ENCODE measurements around the gene DTX3. TPM values are rescaled to one million over a fixed set of nuclear protein-coding genes. Genes with fewer than 3 reads are reported as not detected.

Gene DTX3
- total RNA-seq, 1 experiment from 2014 or later: 18.1 TPM

- ChIA-PET CTCF (no interaction called here), POLR2A (ENCODE audit: unreplicated experiment) (no interaction called here)
- H4K20me1 ChIP-seq (ENCODE audit: insufficient read depth): no peaks in the 10 kb centered on the region
- no peaks in the 10 kb centered on the region for H3K79me2 ChIP-seq (ENCODE audit: low read depth)
- H3F3A ChIP-seq (ENCODE audit: insufficient read depth, low read depth): peaks cover 8% of the 10 kb centered on the region; the same call in 1 of the 2 replicates
- H3K27ac ChIP-seq: no peak overlapping the region
- no peaks in the 10 kb centered on the region for H3K9me3 ChIP-seq (ENCODE audit: insufficient read depth, low read depth)
- intact Hi-C loops (cut with micrococcal nuclease; ENCODE audit: unreplicated experiment): no loop called here
- 0 out of 2 replicates have a peak, but pooled peaks cover 6% of the 10 kb centered on the region for H3K36me3 ChIP-seq (ENCODE audit: low read depth)
- no peak overlapping the region for H3K4me2 ChIP-seq
- H2AFZ ChIP-seq: no peak overlapping the region
- H3K4me1 ChIP-seq (replicated peaks; ENCODE audit: insufficient read depth): no peaks in the 10 kb centered on the region
- no peak for TF ChIP-seq CTCF (conservative IDR thresholded peaks at IDR 0.05)
- TF ChIP-seq EZH2 (IDR thresholded peaks at IDR 0.05; ENCODE audit: low read depth): no peak
- H3K27me3 ChIP-seq (ENCODE audit: insufficient read depth, low read depth): peaks cover 15% of the 10 kb centered on the region
- no TSS peak for BruUV-seq (replicated peaks)
- H3K4me3 ChIP-seq: no peak overlapping the region
- DNase-seq: no peak
- H3K9me2 ChIP-seq (ENCODE audit: insufficient read depth): no peaks in the 10 kb centered on the region
Measured at GRCh38 chr12:57602544-57602943, 2.1 kb upstream of the DTX3 start.

DNA sequence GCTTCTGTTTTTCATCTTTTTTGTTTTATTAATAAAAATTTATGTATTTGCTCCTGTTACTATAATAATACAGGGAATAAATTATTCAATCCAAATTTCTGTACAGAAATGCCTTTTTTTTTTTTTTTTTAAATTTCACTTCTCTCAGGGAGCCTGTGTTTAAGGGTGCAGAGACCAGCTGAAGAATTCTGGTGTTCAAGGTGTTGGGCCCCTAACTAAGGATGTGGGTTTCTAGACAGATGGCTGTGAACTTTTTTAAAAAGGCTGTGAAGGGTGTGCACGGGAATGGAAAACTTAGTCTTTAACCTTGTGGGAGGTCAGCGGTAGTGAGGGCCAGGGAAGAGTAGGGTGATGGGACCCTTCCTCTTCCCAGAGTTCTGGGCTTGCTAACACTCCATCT lies 1.3 kb upstream of the DTX3 start:
- Histone ChIP-seq H3K79me2 (ENCODE audit: low read depth) (no peaks in the 10 kb centered on the region), H2AFZ (no peak overlapping the region), H3K9me2 (ENCODE audit: insufficient read depth) (no peaks in the 10 kb centered on the region), H3K4me1 (replicated peaks; ENCODE audit: insufficient read depth) (no peaks in the 10 kb centered on the region), H3K4me3 (no peak overlapping the region), H3K27me3 (ENCODE audit: insufficient read depth, low read depth) (peaks cover 22% of the 10 kb centered on the region), H3K9me3 (ENCODE audit: insufficient read depth, low read depth) (no peaks in the 10 kb centered on the region), H3K36me3 (ENCODE audit: low read depth) (0 out of 2 replicates have a peak, but pooled peaks cover 6% of the 10 kb centered on the region), H3K4me2 (no peak overlapping the region), H4K20me1 (ENCODE audit: insufficient read depth) (no peaks in the 10 kb centered on the region), H3F3A (ENCODE audit: insufficient read depth, low read depth) (peaks cover 8% of the 10 kb centered on the region; the same call in 1 of the 2 replicates), H3K27ac (no peak overlapping the region)
- CTCF ChIA-PET: interaction anchor here (1.0 kb wide), 1 partner anchor 20 kb away, joined by 4 read pairs; no protein-coding TSS in a partner anchor
- POLR2A ChIA-PET (ENCODE audit: unreplicated experiment): interaction anchor here (0.5 to 0.7 kb wide), 2 partner anchors 36 to 513 kb away, joined by 4 to 7 read pairs; no protein-coding TSS in a partner anchor
- TF ChIP-seq EZH2 (IDR thresholded peaks at IDR 0.05; ENCODE audit: low read depth): no peak
- no peak for TF ChIP-seq CTCF (conservative IDR thresholded peaks at IDR 0.05)
- no TSS peak for BruUV-seq (replicated peaks)
- no peak for DNase-seq
- intact Hi-C loops (cut with micrococcal nuclease; ENCODE audit: unreplicated experiment): no loop called here

GRCh38 chr12:57603815-57604453 lies 690 bp upstream of the DTX3 start:
- Histone ChIP-seq H3K9me2 (ENCODE audit: insufficient read depth) (no peaks in the 10 kb centered on the region), H3K9me3 (ENCODE audit: insufficient read depth, low read depth) (no peaks in the 10 kb centered on the region), H3K79me2 (ENCODE audit: low read depth) (no peaks in the 10 kb centered on the region), H3K4me2 (no peak overlapping the region), H3F3A (ENCODE audit: insufficient read depth, low read depth) (peaks cover 8% of the 10 kb centered on the region; the same call in 1 of the 2 replicates), H3K27ac (no peak overlapping the region), H3K4me1 (replicated peaks; ENCODE audit: insufficient read depth) (no peaks in the 10 kb centered on the region), H2AFZ (no peak overlapping the region), H3K4me3 (no peak overlapping the region), H3K27me3 (ENCODE audit: insufficient read depth, low read depth) (peaks cover 28% of the 10 kb centered on the region), H3K36me3 (ENCODE audit: low read depth) (0 out of 2 replicates have a peak, but pooled peaks cover 2% of the 10 kb centered on the region), H4K20me1 (ENCODE audit: insufficient read depth) (no peaks in the 10 kb centered on the region)
- POLR2A ChIA-PET (ENCODE audit: unreplicated experiment): interaction anchor here (0.5 to 0.7 kb wide), 2 partner anchors 37 to 514 kb away, joined by 4 to 7 read pairs; no protein-coding TSS in a partner anchor
- intact Hi-C loops (cut with micrococcal nuclease; ENCODE audit: unreplicated experiment): loop anchor here (1.0 kb wide), 1 partner anchor 13 kb away; the partner anchor contains the start of gene PIP4K2C
- DNase-seq: no peak
- BruUV-seq (replicated peaks): no TSS peak
- CTCF ChIA-PET: interaction anchor here (1.0 kb wide), 1 partner anchor 20 kb away, joined by 4 read pairs; no protein-coding TSS in a partner anchor
- no peak for TF ChIP-seq CTCF (conservative IDR thresholded peaks at IDR 0.05)
- no peak for TF ChIP-seq EZH2 (IDR thresholded peaks at IDR 0.05; ENCODE audit: low read depth)

All from PC-9 (cell line).